AG10803 (cell line): ENCODE results near the gene GALNT18.

Source experiments
- DNase-seq: peaks from one replicate; pipeline ENCODE4 v3.0.0; 2010; ENCODE audit warnings: low read depth
- H3K4me3 ChIP-seq: 2 replicates; pipeline ENCODE4 v1.5.1; 2011; ENCODE audit warnings: mild to moderate bottlenecking, low read length, control low read depth
- TF ChIP-seq, protein P1 (sequence below): conservative IDR thresholded peaks from 2 replicates; pipeline ENCODE4 v1.5.1; 2011; ENCODE audit warnings: mild to moderate bottlenecking, low read length, control low read depth, inconsistent platforms

Gene GALNT18

DNA sequence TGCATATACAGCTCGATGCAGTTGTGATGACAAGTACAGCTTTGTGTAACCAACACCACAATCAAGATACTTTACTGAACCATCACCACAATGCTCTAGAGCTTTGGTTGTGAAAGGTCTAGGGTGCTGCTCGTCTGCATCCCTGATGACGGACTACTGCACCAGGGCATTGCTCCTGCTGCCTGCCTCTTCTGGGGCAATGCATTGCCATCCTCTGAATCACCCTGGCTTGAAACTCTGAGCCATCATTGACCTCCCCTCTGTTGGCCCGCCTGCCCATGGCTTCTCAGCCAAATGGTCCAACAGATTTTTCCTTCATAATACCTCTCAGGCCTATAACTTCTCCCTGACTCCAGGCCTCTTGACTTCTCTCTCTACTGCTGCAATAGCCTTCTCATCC lies 191.4 kb downstream of the GALNT18 start:
- H3K4me3 ChIP-seq, result no peak overlapping the region
- no peak for DNase-seq
- TF ChIP-seq, protein P1, sequence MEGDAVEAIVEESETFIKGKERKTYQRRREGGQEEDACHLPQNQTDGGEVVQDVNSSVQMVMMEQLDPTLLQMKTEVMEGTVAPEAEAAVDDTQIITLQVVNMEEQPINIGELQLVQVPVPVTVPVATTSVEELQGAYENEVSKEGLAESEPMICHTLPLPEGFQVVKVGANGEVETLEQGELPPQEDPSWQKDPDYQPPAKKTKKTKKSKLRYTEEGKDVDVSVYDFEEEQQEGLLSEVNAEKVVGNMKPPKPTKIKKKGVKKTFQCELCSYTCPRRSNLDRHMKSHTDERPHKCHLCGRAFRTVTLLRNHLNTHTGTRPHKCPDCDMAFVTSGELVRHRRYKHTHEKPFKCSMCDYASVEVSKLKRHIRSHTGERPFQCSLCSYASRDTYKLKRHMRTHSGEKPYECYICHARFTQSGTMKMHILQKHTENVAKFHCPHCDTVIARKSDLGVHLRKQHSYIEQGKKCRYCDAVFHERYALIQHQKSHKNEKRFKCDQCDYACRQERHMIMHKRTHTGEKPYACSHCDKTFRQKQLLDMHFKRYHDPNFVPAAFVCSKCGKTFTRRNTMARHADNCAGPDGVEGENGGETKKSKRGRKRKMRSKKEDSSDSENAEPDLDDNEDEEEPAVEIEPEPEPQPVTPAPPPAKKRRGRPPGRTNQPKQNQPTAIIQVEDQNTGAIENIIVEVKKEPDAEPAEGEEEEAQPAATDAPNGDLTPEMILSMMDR, result no peak

DNA sequence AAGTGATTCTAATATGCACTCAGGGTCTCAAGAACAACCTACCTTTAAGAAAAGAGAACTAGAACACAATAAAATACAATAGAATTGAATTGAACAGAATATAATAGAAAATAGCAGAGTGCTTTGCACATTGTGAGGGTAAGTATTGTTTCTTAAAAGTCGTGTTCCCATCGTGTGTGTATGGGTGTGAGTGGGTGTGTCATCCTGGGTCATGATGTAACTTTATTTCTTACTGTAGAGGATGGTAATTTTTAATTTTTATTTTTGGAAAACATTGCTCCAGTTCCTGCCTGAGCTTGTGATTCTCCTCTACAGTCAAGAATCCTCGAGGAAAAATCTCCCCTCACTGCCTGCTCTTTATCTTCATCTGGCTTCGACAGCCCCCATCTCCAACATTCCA lies 193.1 kb downstream of the GALNT18 start:
- H3K4me3 ChIP-seq, result no peak overlapping the region
- TF ChIP-seq, protein P1, result no peak

DNA sequence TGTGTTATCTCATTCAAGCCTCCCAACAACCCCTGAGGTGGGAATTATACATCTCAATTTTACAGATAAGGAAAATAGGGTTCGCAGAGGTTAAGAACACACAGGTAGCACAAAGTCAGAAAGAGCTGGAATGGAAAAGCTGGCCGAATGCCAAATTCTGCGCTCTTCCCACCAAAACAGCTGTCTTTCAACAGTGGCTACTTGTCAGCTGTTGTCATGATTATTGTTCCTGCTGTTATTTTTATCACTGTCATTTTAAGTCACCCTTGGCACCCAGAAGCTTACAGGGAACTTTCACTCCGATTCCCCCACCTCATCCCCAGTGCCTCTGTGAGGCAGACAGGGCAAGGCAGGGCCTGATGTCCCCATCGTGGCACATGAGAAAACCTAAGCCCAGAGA lies 194.3 kb downstream of the GALNT18 start:
- DNase-seq, result no peak
- H3K4me3 ChIP-seq, result no peak overlapping the region
- TF ChIP-seq, protein P1, result no peak

More for the DNA sequence above, 193.1 kb downstream of the GALNT18 start:
- DNase-seq, result no peak

DNA sequence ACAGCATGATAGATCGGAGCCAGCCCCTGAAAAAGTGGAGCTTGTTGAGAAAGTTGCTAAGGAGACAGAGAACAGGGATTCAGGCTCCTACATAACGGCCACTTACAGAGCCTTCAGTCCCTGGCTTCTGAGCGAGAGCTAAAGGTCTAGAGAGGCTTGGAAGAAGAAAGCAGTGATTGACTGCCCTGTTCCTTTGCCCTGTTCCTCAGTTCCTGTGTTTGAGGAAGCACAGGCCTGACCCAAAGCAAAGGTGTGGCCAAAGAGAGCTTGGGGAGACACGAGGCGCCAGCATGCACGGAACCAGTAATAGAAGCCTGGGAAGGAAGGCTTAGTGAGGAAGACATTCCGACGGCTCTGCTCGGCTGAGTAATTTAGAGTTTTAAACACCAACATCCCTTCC lies 194.7 kb downstream of the GALNT18 start:
- H3K4me3 ChIP-seq, result no peak overlapping the region
- no peak for DNase-seq
- TF ChIP-seq, protein P1, result no peak

DNA sequence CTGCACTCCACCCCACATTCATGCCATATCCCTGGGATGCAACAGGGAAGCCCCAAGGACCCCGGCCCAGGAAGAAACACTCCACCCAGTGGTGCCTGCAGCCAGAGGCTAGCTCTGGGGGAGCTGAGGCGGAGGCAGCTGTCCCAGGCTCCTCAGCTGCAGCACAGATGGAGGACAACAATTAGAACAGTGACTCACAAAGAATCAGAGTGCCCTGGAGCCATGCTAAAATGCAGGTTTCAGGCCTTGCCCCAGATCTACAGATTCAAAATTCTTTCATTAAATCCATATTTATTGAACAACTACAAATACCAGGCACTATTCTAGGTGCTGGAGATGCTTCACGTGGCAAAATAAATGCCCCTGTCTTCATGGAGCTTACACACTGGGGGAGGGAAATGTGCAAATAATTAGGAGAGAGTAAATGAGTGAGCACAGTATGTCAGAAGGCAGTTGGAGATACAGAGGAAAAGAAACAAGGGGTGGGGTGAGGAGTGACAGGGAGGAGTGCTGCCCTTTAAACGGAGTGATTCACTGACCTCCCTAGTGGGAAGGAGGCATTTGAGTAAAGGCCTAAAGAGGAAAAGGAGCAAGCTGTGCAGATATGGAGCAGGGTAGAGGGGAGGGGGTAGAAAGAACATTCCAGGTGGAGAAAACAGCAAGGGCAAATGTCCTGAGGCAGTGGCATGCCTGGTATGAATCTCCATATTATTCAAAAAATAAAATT lies 195.4 kb downstream of the GALNT18 start:
- TF ChIP-seq, protein P1, result no peak
- peak; percentile 25 for DNase-seq
- H3K4me3 ChIP-seq, result no peak overlapping the region

DNA sequence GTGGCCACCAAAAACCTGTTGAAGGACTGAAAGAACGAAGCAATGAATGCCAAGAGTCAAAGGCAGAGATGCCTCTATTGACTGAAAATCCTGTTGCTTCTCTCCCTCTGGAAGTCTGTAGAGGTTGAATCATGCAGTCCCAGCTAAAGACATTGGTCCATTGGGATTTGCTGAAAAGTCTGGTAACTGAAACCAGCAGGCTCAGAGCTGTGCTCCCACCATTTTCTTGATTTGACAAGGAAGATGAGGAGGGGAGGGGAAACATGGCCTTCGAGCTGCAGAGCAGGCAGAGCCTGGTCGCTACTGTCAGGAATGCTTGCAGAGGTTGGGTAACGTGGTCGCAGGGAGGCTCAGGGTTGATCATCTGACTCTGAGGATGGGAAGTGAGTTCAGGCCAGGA lies 196.0 kb downstream of the GALNT18 start:
- TF ChIP-seq, protein P1, result no peak
- no peak overlapping the region for H3K4me3 ChIP-seq
- peak; percentile 12 for DNase-seq

DNA sequence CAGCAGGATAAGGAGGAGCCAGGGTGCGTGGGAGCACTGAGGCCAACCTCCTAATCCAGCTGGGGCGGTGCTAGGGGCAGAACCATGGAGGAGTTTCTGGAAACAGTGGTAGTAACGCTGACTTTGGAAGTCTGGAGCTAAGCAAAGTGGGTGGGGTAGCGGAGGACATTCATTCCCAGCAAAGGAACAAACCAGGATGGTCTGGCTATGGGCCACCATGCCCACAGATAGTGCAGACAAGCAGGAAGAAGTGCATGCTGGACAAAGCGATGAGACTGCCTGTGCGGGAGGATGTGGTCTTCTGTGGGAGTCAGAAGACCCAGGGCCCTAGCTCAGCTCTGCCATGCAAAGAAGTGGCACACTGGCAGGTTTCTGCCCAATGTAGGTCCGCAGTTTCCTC lies 197.1 kb downstream of the GALNT18 start:
- no peak overlapping the region for H3K4me3 ChIP-seq
- TF ChIP-seq, protein P1, result no peak
- DNase-seq, result no peak
